GM18873 (cell line): ENCODE data around the gene GALE.
"Not testable (repeated sequence)": the region's sequence is repeated elsewhere in the genome, so short reads cannot be mapped to it uniquely, and the experiment has no call there.

Experiments
- ATAC-seq: cut with Tn5 transposase; IDR thresholded peaks from one replicate; pipeline ENCODE4 v1.9.1; 2021; ENCODE audit warnings: mild to moderate bottlenecking, moderate library complexity, moderate number of reproducible peaks; ENCODE audit not compliant: unreplicated experiment, low FRiP score

The GALE gene

DNA sequence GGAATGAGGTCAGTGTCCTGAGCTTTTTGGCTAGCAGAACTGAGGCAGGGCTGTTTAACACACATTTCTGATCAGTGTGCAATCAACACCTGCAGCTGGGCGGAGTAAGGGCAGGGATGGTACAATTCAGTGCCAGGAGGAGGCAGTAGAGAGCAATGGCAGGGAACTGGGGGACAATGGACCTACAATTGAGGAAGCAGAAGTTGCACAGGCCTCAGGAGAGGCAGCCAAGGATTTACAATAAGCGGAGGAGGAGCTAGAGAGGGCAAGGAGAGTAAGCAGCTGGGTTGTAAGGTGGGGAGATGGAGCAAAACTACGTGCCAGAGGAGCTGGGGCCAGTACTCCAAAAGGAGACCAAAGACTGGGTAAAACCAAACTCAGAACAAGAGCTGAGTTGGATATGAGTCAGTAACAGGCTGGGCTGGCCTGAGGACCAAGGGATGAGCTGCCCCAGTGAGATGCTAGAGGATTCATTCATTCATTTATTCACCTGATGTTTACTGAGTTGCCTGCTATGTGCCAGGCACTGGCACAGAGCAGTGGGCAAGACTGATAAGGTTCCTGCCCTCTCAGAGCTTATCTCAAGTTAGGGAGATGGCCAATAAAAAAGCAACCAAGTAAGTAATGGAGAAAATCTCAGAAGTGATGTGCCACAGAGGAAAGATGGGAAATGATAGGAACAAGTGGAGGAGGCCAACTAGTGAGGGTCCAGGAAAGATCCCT is 10.4 kb upstream of the GALE start:
- ATAC-seq: no peak

DNA sequence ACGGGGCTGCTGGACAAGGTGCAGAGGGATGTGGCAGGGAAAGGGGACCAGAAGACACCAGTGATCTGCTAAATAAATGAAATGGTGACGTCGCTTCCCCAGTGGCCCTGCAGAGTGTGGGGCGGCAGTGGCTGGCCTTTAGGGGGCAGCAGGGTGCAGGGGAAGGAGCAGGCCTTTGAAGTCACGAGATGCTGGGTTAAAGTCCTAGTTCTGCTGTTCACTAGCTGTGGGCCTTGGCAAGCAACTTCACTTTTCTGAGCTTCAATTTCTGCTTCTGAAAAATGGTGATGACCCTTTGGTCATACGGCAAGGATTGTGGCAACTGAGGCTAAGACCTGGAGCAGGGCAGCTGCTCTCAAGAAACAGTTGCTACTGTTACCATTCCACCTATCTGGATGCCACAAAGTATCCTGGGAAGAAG is 9.2 kb upstream of the GALE start:
- ATAC-seq: no peak

DNA sequence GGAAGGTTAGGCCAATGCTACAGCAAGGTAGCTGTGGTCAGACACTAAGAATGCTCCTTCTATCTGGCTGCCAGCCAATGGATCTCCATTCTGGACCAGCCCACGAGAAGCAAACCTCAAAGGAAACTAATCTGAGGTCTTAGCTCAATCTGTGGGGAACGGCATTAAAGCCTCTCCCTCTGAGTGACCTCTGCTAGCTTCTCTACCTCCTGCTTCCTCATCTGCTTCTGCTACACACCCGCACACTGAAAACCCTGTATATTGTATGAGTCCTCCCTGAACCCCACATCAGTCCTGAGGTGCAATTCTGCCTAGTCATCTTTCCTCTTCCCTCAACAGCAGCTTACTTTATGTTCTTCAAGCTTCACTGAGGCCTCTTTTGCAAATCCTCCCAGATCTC is 6.9 kb upstream of the GALE start:
- ATAC-seq: no peak

DNA sequence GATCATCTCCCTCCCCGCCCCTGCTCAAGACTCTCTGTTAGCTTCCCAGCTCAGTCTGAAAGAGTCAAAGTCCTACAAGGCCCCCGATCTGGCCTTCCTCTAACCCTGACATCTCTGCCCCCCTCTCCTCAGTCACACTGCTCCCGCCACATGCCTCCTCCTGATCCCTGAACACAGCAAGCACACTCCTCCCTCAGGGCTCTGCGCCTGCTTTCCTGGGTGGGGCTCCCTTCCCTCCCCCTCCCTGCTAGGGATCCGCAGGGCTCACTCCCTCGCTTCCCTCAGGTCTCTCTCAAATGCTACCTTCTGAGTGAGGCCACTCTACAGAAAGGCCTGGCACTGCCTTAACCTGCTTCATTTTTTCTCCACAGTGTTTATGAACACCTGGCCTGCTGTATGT is 5.7 kb upstream of the GALE start:
- no peak for ATAC-seq

DNA sequence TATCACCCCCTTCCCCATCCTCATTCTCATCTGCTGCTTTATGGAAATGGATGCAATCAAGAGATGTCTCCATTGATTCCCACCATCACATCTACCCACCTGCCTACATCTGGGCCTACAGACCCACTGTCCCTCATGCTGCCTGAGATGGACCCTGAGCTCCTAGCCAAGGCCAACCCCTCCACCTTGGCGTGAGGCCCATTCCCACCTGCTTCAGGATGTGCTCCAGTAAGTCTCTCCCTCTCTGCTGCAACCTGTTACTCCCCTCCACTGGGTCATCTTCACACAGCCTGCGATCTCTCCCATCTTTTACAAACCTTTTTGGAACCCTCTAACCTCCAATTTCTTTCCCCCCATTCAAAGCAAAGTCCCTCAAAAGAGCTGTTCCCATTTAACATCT is 4.5 kb upstream of the GALE start:
- no peak for ATAC-seq

DNA sequence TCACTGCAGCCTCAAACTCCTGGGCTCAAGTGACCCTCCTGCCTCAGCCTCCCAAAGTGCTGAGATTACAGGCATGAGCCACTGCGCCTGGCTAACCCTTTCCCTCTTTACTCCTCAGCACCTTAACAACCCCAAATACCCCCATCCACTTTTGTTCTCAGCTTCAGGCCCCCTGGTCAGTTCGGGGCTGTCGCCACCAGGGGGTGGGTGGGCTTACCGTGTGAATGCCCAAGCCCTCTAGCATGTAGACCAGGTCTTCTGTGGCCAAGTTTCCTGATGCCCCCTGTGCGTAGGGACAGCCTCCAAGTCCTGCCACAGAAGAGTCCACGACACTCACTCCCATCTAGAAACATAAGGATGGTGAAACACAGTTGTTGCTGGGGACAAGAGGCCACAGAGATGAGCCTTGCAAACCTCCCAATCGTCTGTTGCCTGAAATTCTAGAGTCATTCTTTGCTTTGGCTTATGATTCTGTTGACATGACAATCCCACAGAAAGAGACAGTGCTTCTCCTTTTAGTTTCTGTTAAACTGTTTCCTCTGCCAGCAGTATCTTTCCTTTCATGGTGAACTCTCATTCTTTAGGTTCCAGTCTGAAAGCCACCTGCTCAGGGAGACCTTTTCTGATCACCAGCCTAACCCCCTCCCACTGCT is 3.8 kb upstream of the GALE start:
- no peak for ATAC-seq

DNA sequence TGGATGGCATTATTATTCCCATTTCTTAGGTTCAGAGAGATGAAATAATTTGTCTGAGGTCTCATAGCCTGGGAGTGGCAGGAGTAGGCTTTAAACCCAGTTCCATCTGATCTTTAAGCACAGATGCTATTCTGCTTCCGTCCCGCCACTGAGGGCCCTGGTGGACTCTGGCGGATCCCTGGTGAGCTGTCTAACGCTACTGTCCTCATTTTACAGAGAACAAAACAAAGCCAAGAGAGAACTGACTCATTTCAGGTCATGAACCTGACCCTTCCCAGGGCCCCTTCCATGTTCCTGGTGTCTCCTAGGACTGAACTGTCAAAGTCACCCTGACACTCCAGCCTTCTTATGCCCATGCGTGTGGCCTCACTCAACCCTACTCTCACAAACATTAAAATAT is 3.1 kb upstream of the GALE start:
- no peak for ATAC-seq

DNA sequence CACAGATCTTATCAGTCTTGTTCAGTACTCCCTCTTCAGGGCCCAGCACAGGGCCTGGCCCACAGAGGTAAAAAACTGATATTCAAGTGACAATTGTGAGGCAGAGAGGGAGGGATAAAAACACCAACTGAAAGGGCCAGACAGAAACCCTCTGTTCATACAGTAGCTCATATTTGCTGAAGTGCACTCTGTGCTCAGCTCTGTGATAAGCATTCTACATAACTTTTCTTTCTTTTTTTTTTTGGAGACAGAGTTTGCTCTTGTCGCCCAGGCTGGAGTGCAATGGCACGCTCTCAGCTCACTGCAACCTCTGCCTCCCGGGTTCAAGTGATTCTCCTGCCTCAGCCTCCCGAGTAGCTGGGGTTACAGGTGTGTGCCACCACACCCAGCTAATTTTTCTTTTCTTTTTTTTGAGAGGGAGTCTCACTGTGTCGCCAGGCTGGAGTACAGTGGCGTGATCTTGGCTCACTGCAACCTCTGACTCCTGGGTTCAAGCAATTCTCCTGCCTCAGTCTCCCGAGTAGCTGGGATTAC is 2.3 kb upstream of the GALE start:
- not testable (repeated sequence) for ATAC-seq

DNA sequence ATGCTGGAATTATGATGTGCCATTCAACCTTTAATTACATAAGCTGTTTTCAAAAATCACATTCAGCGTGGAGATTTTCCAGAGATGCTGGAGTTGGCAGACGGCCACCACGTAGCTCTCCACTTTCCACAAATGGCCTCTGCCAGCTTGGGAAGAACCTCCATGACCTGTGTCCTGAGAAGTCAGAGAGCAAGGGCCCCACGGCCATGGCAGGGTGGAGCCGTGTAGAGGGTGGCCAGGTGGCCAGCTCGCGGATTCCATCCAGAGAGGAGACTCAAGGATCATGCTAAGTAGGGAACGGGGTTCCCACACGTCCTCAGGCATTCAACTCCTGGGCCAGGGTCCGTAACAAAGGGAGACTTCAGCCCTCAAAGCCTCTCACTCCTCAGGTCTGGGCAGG is 1.3 kb upstream of the GALE start:
- no peak for ATAC-seq

DNA sequence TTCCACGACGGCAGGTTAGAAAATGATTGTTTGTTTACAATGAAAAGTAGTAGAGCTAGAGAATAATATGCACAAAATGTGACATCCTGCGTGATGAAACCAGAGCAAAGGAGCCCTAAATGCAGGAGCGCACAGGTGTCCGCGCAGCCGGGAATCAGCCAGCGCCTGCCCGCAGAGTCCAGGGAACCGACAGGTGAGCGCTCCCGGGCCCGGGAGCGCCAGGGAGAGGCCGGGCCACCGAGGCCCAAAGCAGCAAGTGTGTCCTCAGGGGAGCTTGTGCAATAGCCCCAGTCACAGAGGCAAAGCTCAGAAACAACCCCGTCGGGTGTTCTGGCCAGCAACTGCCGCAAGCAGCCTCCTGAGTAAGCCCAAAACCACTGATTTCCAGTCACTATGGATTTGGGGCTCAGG is 789 bp upstream of the GALE start:
- ATAC-seq: no peak

DNA sequence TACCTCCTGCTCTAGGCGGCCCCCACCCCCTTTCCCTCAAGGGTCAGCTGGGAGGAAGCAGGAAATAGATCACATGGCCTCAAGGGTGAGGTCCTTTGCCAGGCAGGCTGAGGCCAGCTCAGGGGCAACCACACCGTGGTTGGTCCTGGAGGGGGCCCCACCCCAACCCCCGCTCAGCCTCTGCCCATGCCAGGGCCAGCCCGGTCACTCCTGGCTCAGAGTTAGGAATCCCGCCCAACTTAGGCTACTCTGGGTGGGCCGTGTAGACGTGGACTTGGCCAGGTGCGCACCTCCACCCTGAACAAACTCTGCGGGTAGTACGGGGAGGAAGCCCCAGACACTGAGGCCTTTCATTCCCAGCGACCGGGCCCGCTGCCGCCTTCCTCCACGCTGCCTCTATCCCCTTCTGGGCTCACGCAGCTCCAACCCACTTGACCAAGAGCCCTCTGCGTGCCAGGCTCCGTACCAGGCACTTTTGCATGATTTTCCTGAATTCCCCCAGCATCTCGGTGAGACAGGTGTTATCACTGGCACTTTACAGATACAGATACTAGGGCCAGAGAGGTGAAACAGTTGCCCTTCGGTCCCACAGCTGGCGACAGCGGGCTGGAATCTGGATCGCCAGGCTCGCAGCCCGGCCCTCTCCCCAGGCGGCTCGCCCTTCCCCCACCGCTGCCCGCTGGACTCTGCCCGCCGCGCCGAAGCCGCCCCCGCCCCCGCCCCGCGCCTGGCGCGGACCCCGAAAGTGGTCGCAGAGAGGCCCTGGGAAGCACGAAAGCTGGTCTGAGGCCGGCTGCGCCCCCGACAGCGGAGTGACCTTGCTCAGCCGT is 769 bp downstream of the GALE start:
- ATAC-seq: peak; percentile 5

DNA sequence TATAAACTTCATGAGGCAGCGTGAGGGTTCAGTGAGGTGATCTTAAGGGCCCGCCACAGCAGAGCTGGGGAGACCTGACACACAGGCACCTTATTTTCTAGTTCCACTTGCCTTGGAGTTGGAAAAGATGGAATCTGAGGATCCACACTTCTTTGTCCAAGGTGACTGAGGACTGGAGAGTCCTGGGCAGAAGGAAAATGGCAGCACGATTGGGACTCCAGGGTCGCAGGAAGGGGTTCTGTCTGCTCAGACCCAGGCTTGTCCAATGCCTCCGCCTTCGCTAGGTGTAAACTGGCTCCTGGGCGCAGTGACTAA is 1.3 kb downstream of the GALE start:
- ATAC-seq: no peak

DNA sequence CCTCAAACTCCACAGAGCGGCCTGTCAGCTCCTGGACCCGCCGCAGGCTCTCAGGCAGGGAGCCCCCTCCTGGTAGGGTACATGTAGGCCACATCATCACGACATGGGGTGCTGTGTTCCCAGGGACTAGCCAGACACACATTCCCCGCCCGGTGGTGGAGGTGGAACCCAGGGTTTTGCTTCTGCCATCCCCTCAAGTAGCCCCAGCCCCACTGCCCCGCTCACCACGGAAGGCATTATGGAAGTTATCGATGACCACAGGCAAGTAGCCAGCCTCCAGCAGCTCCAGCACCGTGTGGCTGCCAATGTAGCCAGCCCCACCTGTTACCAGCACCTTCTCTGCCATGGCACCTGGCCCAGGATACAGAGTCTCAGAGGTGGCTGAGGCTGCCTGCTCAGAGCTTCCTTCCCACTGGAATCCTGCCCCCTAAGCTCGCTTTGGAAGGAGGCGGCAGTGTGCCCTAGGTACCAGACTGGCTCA is 1.9 kb downstream of the GALE start:
- no peak for ATAC-seq

DNA sequence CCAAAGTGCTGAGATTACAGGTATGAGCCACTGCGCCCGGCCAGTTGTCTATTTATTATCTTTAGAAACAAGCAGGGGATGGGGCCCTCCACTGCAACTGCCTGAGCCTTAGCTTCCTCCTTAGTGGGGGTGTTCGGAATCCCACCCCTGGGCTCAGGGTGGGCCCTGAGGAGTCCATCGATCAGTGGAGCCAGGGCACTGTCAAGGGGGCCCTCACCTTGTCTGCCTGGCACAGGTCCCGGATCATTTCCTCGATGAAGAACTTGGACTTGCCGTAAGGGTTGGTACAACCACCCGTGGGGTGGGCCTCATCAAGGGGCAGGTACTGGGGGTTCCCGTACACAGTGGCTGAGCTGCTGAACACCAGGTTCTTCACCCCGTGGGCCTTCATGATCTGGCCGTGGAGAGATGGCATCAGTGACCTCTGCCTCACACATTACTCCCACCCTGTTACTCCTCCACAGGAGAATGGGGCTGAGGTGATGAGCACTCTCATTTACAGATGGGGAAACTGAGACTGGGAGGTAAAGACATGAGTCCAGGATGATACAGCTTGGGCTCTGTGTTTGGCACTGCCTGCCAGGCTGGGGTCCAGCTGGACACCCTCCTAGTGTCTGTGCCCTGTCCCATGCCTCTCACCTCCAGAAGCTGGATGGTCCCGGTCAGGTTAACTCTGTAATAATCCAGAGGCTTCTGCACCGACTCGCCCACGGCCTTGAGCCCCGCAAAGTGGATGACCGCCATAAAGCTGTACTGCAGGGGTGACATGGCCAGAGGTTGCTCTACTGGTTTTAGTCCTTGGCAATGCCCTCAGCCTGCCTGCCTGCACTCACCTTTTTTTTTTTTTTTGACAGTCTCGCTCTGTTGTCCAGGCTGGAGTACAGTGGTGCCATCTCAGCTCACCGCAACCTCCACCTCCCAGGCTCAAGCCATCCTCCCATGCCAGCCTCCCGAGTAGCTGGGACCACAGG is 2.8 kb downstream of the GALE start:
- no peak for ATAC-seq

DNA sequence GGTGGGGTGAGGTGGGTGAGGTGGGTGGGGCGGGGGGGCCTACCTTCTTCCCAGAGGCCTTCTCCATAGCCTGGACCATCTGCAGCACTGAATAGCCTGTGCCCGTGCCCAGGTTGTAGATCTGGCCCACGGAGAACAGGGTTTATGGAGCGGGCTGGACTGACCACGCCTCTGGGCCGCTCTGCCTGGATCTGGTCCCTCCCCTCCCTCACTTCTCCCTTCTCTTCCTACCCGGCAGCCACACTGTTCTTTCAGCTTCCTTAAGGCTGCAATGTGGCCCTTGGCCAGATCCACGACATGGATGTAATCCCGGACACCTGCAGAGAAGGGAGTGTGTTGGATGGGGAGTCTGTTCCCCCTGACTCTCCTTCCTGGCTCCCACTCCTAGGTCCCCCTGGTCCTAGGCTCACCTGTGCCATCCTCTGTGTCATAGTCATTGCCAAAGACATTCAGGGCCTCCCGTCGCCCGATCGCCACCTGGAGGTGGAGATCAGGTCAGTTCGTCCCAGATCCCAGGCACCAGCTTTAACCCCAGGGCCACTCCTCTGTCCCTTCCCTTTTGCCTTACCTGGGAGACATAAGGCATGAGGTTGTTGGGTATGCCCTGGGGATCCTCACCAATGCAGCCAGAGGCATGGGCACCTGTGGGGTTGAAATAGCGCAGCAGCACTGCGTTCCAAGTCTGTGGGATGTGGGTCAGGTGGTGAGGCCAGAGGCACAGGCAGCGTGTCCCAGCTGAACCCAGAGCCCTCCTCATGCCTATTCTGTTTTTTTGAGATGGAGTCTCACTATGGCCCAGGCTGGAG is 3.9 kb downstream of the GALE start:
- no peak for ATAC-seq

DNA sequence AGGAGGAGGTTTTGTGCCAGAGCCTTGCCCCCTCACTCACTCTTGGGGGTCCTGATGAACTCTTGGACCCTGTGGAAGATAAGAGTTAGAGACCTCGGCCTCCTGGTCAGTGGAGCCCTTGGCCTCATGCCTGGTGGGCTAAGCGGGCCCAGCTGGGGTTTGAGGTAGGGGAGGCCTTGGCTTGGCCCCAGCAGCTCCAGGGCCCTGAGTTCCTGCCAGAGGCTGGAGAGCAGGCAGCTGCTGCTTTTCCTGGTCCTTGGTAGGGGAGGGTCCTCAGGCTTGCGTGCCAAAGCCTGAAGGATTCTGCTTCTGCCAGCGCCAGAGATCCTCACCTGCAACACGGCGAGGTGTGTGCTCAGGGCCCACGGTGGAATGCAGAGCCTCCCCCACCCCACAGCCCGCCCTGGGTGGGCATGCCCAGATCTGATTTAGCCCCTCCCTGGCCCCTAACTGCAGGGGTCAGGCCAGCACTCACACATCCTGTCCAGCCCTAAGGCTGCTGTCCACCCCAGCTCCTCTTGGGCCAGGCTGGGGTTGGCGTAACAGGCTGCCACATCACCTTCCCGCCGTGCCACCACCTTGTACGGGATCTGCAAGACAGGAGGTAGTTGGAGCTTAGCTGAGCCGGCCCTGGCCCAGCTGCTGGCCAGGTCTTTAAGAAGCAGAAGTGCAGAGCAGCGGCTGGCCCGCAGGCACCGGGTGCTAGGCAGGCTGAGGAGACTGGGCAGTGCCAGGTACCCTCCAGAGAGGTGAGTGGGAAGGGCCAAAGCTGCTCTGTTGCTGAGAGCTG is 4.7 kb downstream of the GALE start:
- ATAC-seq: no peak

DNA sequence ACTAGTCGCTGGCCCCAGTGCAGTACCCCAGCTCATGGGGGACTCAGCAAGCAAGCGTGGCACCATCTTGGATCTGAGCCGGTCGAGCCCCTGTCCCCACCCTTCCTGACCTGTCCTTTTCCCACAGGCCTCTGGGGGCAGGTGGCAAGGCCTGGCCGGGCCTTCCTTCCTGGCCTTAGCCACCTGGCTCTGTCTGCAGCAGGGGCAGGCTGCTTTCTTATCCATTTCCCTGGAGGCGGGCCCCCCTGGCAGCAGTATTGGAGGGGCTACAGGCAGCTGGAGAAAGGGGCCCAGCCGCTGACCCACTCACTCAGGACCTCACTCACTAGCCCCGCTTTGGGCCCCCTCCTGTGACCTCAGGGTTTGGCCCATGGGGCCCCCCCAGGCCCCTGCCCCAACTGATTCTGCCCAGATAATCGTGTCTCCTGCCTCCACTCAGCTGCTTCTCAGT is 5.8 kb downstream of the GALE start:
- ATAC-seq: not testable (repeated sequence)
